Kidney (tissue), 14 donors: ENCODE measurements around the gene GBX2. TPM values are rescaled to one million over a fixed set of nuclear protein-coding genes. Genes with fewer than 3 reads are reported as not detected.

Source experiments
- DNase-seq, 5 donors: peaks; one replicate each; pipeline ENCODE4 v3.0.0-alpha.2; 2013 to 2020
- FAIRE-seq: peaks from 2 replicates; lab custom pipeline; 2012; peaks lifted over from hg19 to GRCh38; lab: Jason Lieb, UNC
- H3K27ac ChIP-seq, 2 donors: one replicate each; pipeline ENCODE4 v1.7.0; 2013; ENCODE audit warnings: low read depth in 2 of 2, low read length in 2 of 2, inconsistent platforms in 1 of 2
- H3K27me3 ChIP-seq: one replicate; pipeline ENCODE4 v1.7.1; 2013; ENCODE audit warnings: low read length, inconsistent platforms; ENCODE audit not compliant: control insufficient read depth, insufficient read depth
- H3K36me3 ChIP-seq, 3 donors: one replicate each; pipeline versions ENCODE4 v1.7.0 to v1.7.1; 2013; ENCODE audit warnings: low read length in 3 of 3, control low read depth in 1 of 3, inconsistent platforms in 1 of 3; ENCODE audit not compliant: insufficient read depth in 3 of 3, control insufficient read depth in 2 of 3
- H3K4me1 ChIP-seq, 3 donors: one replicate each; pipeline versions ENCODE4 v1.7.0 to v1.7.1; 2013; ENCODE audit warnings: low read length in 3 of 3, inconsistent platforms in 1 of 3, low read depth in 1 of 3; ENCODE audit not compliant: control insufficient read depth in 2 of 3, insufficient read depth in 2 of 3
- H3K4me3 ChIP-seq, 3 donors: one replicate each; pipeline versions ENCODE4 v1.7.0 to v1.8.1; 2013; ENCODE audit warnings: low read length in 3 of 3, control low read depth in 1 of 3, inconsistent platforms in 1 of 3
- H3K9ac ChIP-seq, 3 donors: one replicate each; pipeline versions ENCODE4 v1.7.0 to v1.7.1; 2013; ENCODE audit warnings: low read length in 3 of 3, control low read depth in 1 of 3, inconsistent platforms in 1 of 3
- H3K9me3 ChIP-seq, 3 donors: one replicate each; pipeline versions ENCODE4 v1.7.0 to v1.7.1; 2013; ENCODE audit warnings: low read length in 3 of 3, control low read depth in 1 of 3, inconsistent platforms in 1 of 3; ENCODE audit not compliant: control insufficient read depth in 2 of 3, insufficient read depth in 1 of 3
- CTCF ChIP-seq: IDR thresholded peaks from 3 replicates; pipeline ENCODE4 v1.5.1; 2012; ENCODE audit warnings: mild to moderate bottlenecking, moderate library complexity, borderline replicate concordance; ENCODE audit not compliant: insufficient read depth; ENCODE audit errors: extremely low read depth
- intact Hi-C: fragments of 100-400 bp; cut with DNase I; formaldehyde crosslinking; loops from one replicate; pipeline ENCODE4 v1.11.1; 2022
- polyA plus RNA-seq: library from polyadenylated mRNA; stranded (reverse); fragments of 350-450 nt; fragmentation: Illumina TruSeq; extraction: RNeasy Lipid Tissue Mini Kit (QIAGEN cat#74804); gene quantifications from one replicate; pipeline ENCODE4 v1.2.3, GENCODE V29; 2014; ENCODE audit warnings: low read depth, low replicate concordance; ENCODE audit not compliant: insufficient read depth
- total RNA-seq: library from RNA; stranded (reverse); fragmentation: NEBNext Ultra II Directional; extraction: Animal tissue kit (Norgen Biotek cat#: 25700); gene quantifications from one replicate; pipeline ENCODE4 v1.2.1, GENCODE V29; 2021
- donor health status: control.
- donor health status: control.
- donor health status: control.
- donor health status: control.
- donor health status: control.
- donor health status: DM: yes; HTN: yes; CAD: no.
- donor health status: Normal renal cell carcinoma (clear cell type).

GBX2 gene
- total and polyA plus RNA-seq, 2 donors from 2014 or later = not detected

- FAIRE-seq = no peak
- Histone ChIP-seq H3K4me1 (peaks cover 0 to 7% (median 0%) of the 10 kb centered on the region in 3 donors), H3K9ac (no peak overlapping the region), H3K27me3 (peaks cover 31% of the 10 kb centered on the region), H3K36me3 (no peaks in the 10 kb centered on the region), H3K9me3 (no peaks in the 10 kb centered on the region), H3K4me3 (no peak overlapping the region), H3K27ac (no peak overlapping the region)
- no peak for TF ChIP-seq CTCF
- DNase-seq = peak; percentile 62 to 77 (median 68)
- intact Hi-C loops = no loop called here
These were observed 3.8 kb downstream of the GBX2 start for GRCh38 chr2:236164201-236164924.

- FAIRE-seq (no peak), DNase-seq (no peak)
- Histone ChIP-seq H3K9ac (no peak overlapping the region), H3K4me3 (no peak overlapping the region), H3K27ac (no peak overlapping the region), H3K9me3 (no peaks in the 10 kb centered on the region), H3K4me1 (peaks cover 0 to 7% (median 0%) of the 10 kb centered on the region in 3 donors), H3K36me3 (no peaks in the 10 kb centered on the region), H3K27me3 (peaks cover 26% of the 10 kb centered on the region)
- intact Hi-C loops = no loop called here
- no peak for TF ChIP-seq CTCF
These were observed 4.5 kb downstream of the GBX2 start for GRCh38 chr2:236163471-236164200.

- peak in 1 of 5 donors; percentile 60 for DNase-seq
- intact Hi-C loops = no loop called here
These were observed 5.2 kb downstream of the GBX2 start for GRCh38 chr2:236162882-236163470.

More at GRCh38 chr2:236162882-236163470, 5.2 kb downstream of the GBX2 start:
- no peaks in the 10 kb centered on the region for H3K9me3 ChIP-seq
- H3K36me3 ChIP-seq = no peaks in the 10 kb centered on the region
- H3K4me3 ChIP-seq = no peak overlapping the region
- no peak overlapping the region for H3K9ac ChIP-seq
- FAIRE-seq = no peak
- H3K27ac ChIP-seq = no peak overlapping the region
- H3K27me3 ChIP-seq = peaks cover 32% of the 10 kb centered on the region
- TF ChIP-seq CTCF = no peak
- H3K4me1 ChIP-seq = peaks cover 0 to 7% (median 0%) of the 10 kb centered on the region in 3 donors
